HCT116 (cell line): ENCODE results near the gene ANKRD24. TPM values are rescaled to one million over a fixed set of nuclear protein-coding genes. Genes with fewer than 3 reads are reported as not detected.

Source experiments
- ATAC-seq: fragments of 200-7000 bp; cut with Tn5 transposase; 2 replicates; pipeline ENCODE4 v1.9.1; 2020; ENCODE audit warnings: mild to moderate bottlenecking, moderate library complexity
- BruUV-seq: library from RNA; stranded (reverse); fragments of 400-500 nt; replicated peaks from 2 replicates; lab custom pipeline; 2021; lab: Mats Ljungman, UMichigan
- CTCF ChIA-PET: fragments of 300-600 bp; sonication (Branson Sonifier 250); formaldehyde crosslinking; loops from one replicate; lab custom pipeline; 2021; ENCODE audit warnings: antibody characterized with exemption; lab: Charles Lee
- POLR2A ChIA-PET: fragments of 300-600, 350-600 bp; sonication (Branson Sonifier 250); formaldehyde crosslinking; loops from one replicate; lab custom pipeline; 2021; ENCODE audit warnings: antibody characterized with exemption; lab: Charles Lee
- RAD21 ChIA-PET, 2 experiments: fragments of 300-600 bp; sonication (Branson Sonifier 250); formaldehyde crosslinking; loops; one replicate each; lab custom pipeline; 2023; ENCODE audit warnings: low total read pairs in 2 of 2; ENCODE audit not compliant: uncharacterized antibody in 2 of 2, unreplicated experiment in 2 of 2, low non-redundant PET in 1 of 2; lab: Charles Lee
- DNase-seq: peaks from one replicate; pipeline ENCODE4 v3.0.0-alpha.2; 2010; ENCODE audit warnings: low read depth, low spot score
- H2AFZ ChIP-seq: fragments of 200-600 bp; shearing (Covaris generic), sonication (generic); 2 replicates; pipeline ENCODE4 v1.6.1; 2017; ENCODE audit warnings: low read depth, mixed run types, mixed read lengths, antibody characterized with exemption, low read length; ENCODE audit not compliant: poor library complexity, severe bottlenecking
- H3K27ac ChIP-seq: 2 replicates; pipeline ENCODE4 v1.5.1; 2012; ENCODE audit warnings: low read depth, low read length
- H3K27me3 ChIP-seq: fragments of 200-600 bp; sonication (generic); 2 replicates; pipeline ENCODE4 v1.6.1; 2016; ENCODE audit warnings: mixed run types, low read length, mixed read lengths; ENCODE audit not compliant: insufficient read depth
- H3K36me3 ChIP-seq, 2 experiments: fragments of 200-500 bp in 1 of 2; fragments of 200-600 bp in 1 of 2; sonication (Bioruptor generic) in 1 of 2; sonication (generic) in 1 of 2; 2 replicates each; pipeline versions ENCODE4 v1.5.1 to v1.6.1; 2014 to 2016; ENCODE audit warnings: low read length in 2 of 2, inconsistent platforms in 1 of 2, mixed read lengths in 1 of 2, mixed run types in 1 of 2; ENCODE audit not compliant: insufficient read depth in 2 of 2, control insufficient read depth in 1 of 2
- H3K4me1 ChIP-seq, 2 experiments: fragments of 200-600 bp in 1 of 2; sonication (generic) in 1 of 2; 2 replicates each; pipeline versions ENCODE4 v1.5.1 to v1.6.1; 2012 to 2017; ENCODE audit warnings: low read length in 2 of 2, inconsistent platforms in 1 of 2, mild to moderate bottlenecking in 1 of 2, mixed read lengths in 1 of 2, mixed run types in 1 of 2, moderate library complexity in 1 of 2; ENCODE audit not compliant: insufficient read depth in 2 of 2, control insufficient read depth in 1 of 2
- H3K4me2 ChIP-seq: fragments of 200-600 bp; sonication (generic); 2 replicates; pipeline ENCODE4 v1.6.1; 2017; ENCODE audit warnings: mixed run types, low read length, mixed read lengths
- H3K4me3 ChIP-seq, 2 experiments: fragments of 200-600 bp in 1 of 2; sonication (generic) in 1 of 2; replicated peaks in 1 of 2; 2 replicates each; pipeline ENCODE4 v1.5.1; 2011 to 2016; ENCODE audit warnings: low read length in 2 of 2, control low read depth in 1 of 2, low read depth in 1 of 2, mild to moderate bottlenecking in 1 of 2, mixed read lengths in 1 of 2, mixed run types in 1 of 2
- H3K79me2 ChIP-seq: fragments of 200-600 bp; sonication (generic); 2 replicates; pipeline ENCODE4 v1.6.1; 2017; ENCODE audit warnings: mild to moderate bottlenecking, mixed run types, low read length, moderate library complexity, mixed read lengths; ENCODE audit not compliant: insufficient read depth
- H3K9ac ChIP-seq: fragments of 200-600 bp; sonication (generic); 2 replicates; pipeline ENCODE4 v1.6.1; 2016; ENCODE audit warnings: low read length, mixed read lengths
- H3K9me2 ChIP-seq: fragments of 200-600 bp; sonication (generic), shearing (Covaris generic); 2 replicates; pipeline ENCODE4 v1.6.1; 2017; ENCODE audit warnings: mixed run types, mild to moderate bottlenecking, moderate library complexity; ENCODE audit not compliant: insufficient read depth
- H3K9me3 ChIP-seq, 2 experiments: fragments of 200-500 bp in 1 of 2; fragments of 200-600 bp in 1 of 2; sonication (Bioruptor generic) in 1 of 2; sonication (generic) in 1 of 2; 2 replicates each; pipeline ENCODE4 v1.6.1; 2014 to 2017; ENCODE audit warnings: low read length in 2 of 2, mixed read lengths in 2 of 2, inconsistent platforms in 1 of 2, low read depth in 1 of 2, mild to moderate bottlenecking in 1 of 2, mixed run types in 1 of 2, moderate library complexity in 1 of 2; ENCODE audit not compliant: control insufficient read depth in 1 of 2, insufficient read depth in 1 of 2
- H4K20me1 ChIP-seq: fragments of 200-600 bp; sonication (generic), shearing (Covaris generic); 2 replicates; pipeline ENCODE4 v1.6.1; 2017; ENCODE audit warnings: mixed run types, mild to moderate bottlenecking, moderate library complexity; ENCODE audit not compliant: insufficient read depth
- CBX3 ChIP-seq: IDR thresholded peaks from 2 replicates; pipeline ENCODE4 v1.6.1; 2012; ENCODE audit warnings: low read depth
- CEBPB ChIP-seq: IDR thresholded peaks from 2 replicates; pipeline ENCODE4 v1.6.1; 2012; ENCODE audit warnings: low read depth
- EGR1 ChIP-seq: IDR thresholded peaks from 2 replicates; pipeline ENCODE4 v1.6.1; 2012; ENCODE audit warnings: low read depth
- ELF1 ChIP-seq: IDR thresholded peaks from 2 replicates; pipeline ENCODE4 v1.6.1; 2012; ENCODE audit warnings: low read depth, borderline replicate concordance
- EZH2 ChIP-seq: fragments of 200-600 bp; sonication (generic); IDR thresholded peaks from 2 replicates; pipeline ENCODE4 v1.6.1; 2017; ENCODE audit warnings: antibody characterized with exemption, mixed run types
- FOSL1 ChIP-seq: IDR thresholded peaks from 2 replicates; pipeline ENCODE4 v1.6.1; 2012; ENCODE audit warnings: low read depth
- JUND ChIP-seq: IDR thresholded peaks from 2 replicates; pipeline ENCODE4 v1.6.1; 2012
- POLR2A ChIP-seq: IDR thresholded peaks from 2 replicates; pipeline ENCODE4 v1.7.0; 2011; ENCODE audit warnings: borderline replicate concordance; ENCODE audit not compliant: insufficient read depth, insufficient read length; ENCODE audit errors: extremely low read depth
- POLR2AphosphoS5 ChIP-seq: IDR thresholded peaks from 2 replicates; pipeline ENCODE4 v1.6.1; 2011; ENCODE audit warnings: mild to moderate bottlenecking, low read depth, low read length, moderate library complexity
- RAD21 ChIP-seq: IDR thresholded peaks from 2 replicates; pipeline ENCODE4 v1.6.1; 2012; ENCODE audit warnings: low read depth, mild to moderate bottlenecking
- SIN3A ChIP-seq: IDR thresholded peaks from 2 replicates; pipeline ENCODE4 v1.6.1; 2012; ENCODE audit warnings: low read depth
- SP1 ChIP-seq: IDR thresholded peaks from 2 replicates; pipeline ENCODE4 v1.6.1; 2012; ENCODE audit warnings: low read depth
- SRF ChIP-seq: IDR thresholded peaks from 2 replicates; pipeline ENCODE4 v1.6.1; 2012; ENCODE audit warnings: low read depth
- TCF7L2 ChIP-seq: IDR thresholded peaks from 2 replicates; pipeline ENCODE4 v1.7.0; 2011; ENCODE audit warnings: borderline replicate concordance, inconsistent platforms; ENCODE audit not compliant: insufficient read depth, insufficient read length; ENCODE audit errors: extremely low read depth
- YY1 ChIP-seq: IDR thresholded peaks from 2 replicates; pipeline ENCODE4 v1.6.1; 2011; ENCODE audit warnings: low read length, low read depth, moderate library complexity, mild to moderate bottlenecking; ENCODE audit not compliant: insufficient replicate concordance; ENCODE audit errors: extremely low read depth
- ZFX ChIP-seq: fragments of 450-650 bp; IDR thresholded peaks from 2 replicates; pipeline ENCODE4 v1.6.1; 2017
- intact Hi-C: fragments of 100-400 bp; cut with micrococcal nuclease; formaldehyde crosslinking; loops from 2 replicates; pipeline ENCODE4 v1.10.0; 2022
- total RNA-seq: library from RNA; stranded (reverse); gene quantifications from one replicate; pipeline ENCODE4 v1.2.1, GENCODE V29; 2021; ENCODE audit not compliant: unreplicated experiment
- TF ChIP-seq, protein P1 (sequence below): IDR thresholded peaks from 2 replicates; pipeline ENCODE4 v1.6.1; 2011; ENCODE audit warnings: mild to moderate bottlenecking, low read length, moderate library complexity; ENCODE audit not compliant: insufficient replicate concordance; ENCODE audit errors: extremely low read depth
- TF ChIP-seq, protein P2 (sequence below): IDR thresholded peaks from 2 replicates; pipeline ENCODE4 v1.6.1; 2012
- TF ChIP-seq, protein P3 (sequence below), 3 experiments: fragments of 200-600 bp in 1 of 3; sonication (generic) in 1 of 3; IDR thresholded peaks in 2 of 3; conservative IDR thresholded peaks in 1 of 3; 2 replicates each; pipeline ENCODE4 v1.5.1; 2012 to 2017; ENCODE audit warnings: low read depth in 2 of 3, low read length in 2 of 3, antibody characterized with exemption in 1 of 3, borderline replicate concordance in 1 of 3, control low read depth in 1 of 3, mild to moderate bottlenecking in 1 of 3, mixed read lengths in 1 of 3, mixed run types in 1 of 3, moderate library complexity in 1 of 3; ENCODE audit not compliant: insufficient read depth in 1 of 3
- TF ChIP-seq, protein P4 (sequence below): IDR thresholded peaks from 2 replicates; pipeline ENCODE4 v1.6.1; 2012; ENCODE audit warnings: low read depth

The ANKRD24 gene
- total RNA-seq, 1 experiment from 2014 or later: 1.7 TPM

DNA sequence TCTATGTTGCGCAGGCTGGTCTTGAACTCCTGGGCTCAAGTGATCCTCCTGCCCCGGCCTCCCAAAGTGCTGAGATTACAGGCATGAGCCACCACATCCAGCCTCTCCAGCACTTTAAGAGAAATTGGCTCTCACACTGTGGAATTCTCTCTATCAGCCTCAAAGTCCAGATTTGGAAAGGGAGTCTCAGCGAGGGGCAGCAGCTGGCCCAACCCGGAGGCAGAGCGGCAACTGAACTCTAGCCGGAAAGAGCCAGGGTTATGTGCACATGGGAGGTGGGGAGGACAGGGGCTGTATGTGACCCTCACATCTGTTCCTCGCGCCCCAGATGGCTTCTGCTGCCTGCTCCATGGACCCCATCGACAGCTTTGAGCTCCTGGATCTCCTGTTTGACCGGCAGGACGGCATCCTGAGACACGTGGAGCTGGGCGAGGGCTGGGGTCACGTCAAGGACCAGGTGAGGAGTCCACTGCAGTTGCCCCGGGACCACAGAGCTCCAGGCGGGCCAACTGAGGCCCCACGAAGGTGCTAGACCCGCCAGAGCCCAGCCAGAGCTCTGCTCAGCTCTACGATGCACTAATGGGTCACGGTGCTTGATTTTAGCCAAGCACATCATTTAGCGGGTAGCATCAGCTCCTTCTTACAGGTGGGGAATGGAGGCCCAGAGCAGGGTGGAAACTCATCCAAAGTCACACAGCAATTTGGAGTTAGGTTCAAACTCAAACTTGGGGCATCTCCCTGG is 27.7 kb upstream of the ANKRD24 start:
- Histone ChIP-seq H3K36me3 (no peaks in the 10 kb centered on the region), H2AFZ (no peak overlapping the region), H3K9me2 (no peaks in the 10 kb centered on the region), H3K27me3 (no peaks in the 10 kb centered on the region), H3K9me3 (no peaks in the 10 kb centered on the region), H3K79me2 (no peaks in the 10 kb centered on the region), H3K4me1 (peaks cover 0 to 13% of the 10 kb centered on the region in 2 experiments; a peak in 2 of 4 replicates), H3K4me3 (no peak overlapping the region), H4K20me1 (no peaks in the 10 kb centered on the region), H3K4me2 (no peak overlapping the region), H3K9ac (no peak overlapping the region), H3K27ac (no peak overlapping the region)
- CTCF ChIA-PET: interaction anchor here (3.6 kb wide), 1 partner anchor 15 kb away, joined by 13 read pairs; no protein-coding TSS in a partner anchor
- POLR2A ChIA-PET: interaction anchor here (0.5 to 0.9 kb wide), 2 partner anchors 11 to 25 kb away, joined by 3 to 5 read pairs; no protein-coding TSS in a partner anchor
- TF ChIP-seq EGR1: no peak
- no peak for TF ChIP-seq YY1
- TF ChIP-seq, protein P1, sequence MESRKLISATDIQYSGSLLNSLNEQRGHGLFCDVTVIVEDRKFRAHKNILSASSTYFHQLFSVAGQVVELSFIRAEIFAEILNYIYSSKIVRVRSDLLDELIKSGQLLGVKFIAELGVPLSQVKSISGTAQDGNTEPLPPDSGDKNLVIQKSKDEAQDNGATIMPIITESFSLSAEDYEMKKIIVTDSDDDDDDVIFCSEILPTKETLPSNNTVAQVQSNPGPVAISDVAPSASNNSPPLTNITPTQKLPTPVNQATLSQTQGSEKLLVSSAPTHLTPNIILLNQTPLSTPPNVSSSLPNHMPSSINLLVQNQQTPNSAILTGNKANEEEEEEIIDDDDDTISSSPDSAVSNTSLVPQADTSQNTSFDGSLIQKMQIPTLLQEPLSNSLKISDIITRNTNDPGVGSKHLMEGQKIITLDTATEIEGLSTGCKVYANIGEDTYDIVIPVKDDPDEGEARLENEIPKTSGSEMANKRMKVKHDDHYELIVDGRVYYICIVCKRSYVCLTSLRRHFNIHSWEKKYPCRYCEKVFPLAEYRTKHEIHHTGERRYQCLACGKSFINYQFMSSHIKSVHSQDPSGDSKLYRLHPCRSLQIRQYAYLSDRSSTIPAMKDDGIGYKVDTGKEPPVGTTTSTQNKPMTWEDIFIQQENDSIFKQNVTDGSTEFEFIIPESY: no peak
- no peak for TF ChIP-seq SP1
- TF ChIP-seq CEBPB: no peak
- TF ChIP-seq, protein P2, sequence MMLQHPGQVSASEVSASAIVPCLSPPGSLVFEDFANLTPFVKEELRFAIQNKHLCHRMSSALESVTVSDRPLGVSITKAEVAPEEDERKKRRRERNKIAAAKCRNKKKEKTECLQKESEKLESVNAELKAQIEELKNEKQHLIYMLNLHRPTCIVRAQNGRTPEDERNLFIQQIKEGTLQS: no peak
- no peak for TF ChIP-seq POLR2AphosphoS5
- TF ChIP-seq CBX3: no peak
- TF ChIP-seq, protein P3, sequence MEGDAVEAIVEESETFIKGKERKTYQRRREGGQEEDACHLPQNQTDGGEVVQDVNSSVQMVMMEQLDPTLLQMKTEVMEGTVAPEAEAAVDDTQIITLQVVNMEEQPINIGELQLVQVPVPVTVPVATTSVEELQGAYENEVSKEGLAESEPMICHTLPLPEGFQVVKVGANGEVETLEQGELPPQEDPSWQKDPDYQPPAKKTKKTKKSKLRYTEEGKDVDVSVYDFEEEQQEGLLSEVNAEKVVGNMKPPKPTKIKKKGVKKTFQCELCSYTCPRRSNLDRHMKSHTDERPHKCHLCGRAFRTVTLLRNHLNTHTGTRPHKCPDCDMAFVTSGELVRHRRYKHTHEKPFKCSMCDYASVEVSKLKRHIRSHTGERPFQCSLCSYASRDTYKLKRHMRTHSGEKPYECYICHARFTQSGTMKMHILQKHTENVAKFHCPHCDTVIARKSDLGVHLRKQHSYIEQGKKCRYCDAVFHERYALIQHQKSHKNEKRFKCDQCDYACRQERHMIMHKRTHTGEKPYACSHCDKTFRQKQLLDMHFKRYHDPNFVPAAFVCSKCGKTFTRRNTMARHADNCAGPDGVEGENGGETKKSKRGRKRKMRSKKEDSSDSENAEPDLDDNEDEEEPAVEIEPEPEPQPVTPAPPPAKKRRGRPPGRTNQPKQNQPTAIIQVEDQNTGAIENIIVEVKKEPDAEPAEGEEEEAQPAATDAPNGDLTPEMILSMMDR (IDR thresholded peaks at IDR 0.05 in 2 of 3, conservative IDR thresholded peaks at IDR 0.05 in 1 of 3; ENCODE audit: borderline replicate concordance in 1 of 3, insufficient read depth in 1 of 3, low read depth in 2 of 3, low read length in 2 of 3): no peak
- no peak for TF ChIP-seq FOSL1
- TF ChIP-seq ZFX: no peak
- TF ChIP-seq SRF: no peak
- no peak for TF ChIP-seq RAD21
- TF ChIP-seq EZH2: no peak
- TF ChIP-seq JUND: no peak
- TF ChIP-seq, protein P4, sequence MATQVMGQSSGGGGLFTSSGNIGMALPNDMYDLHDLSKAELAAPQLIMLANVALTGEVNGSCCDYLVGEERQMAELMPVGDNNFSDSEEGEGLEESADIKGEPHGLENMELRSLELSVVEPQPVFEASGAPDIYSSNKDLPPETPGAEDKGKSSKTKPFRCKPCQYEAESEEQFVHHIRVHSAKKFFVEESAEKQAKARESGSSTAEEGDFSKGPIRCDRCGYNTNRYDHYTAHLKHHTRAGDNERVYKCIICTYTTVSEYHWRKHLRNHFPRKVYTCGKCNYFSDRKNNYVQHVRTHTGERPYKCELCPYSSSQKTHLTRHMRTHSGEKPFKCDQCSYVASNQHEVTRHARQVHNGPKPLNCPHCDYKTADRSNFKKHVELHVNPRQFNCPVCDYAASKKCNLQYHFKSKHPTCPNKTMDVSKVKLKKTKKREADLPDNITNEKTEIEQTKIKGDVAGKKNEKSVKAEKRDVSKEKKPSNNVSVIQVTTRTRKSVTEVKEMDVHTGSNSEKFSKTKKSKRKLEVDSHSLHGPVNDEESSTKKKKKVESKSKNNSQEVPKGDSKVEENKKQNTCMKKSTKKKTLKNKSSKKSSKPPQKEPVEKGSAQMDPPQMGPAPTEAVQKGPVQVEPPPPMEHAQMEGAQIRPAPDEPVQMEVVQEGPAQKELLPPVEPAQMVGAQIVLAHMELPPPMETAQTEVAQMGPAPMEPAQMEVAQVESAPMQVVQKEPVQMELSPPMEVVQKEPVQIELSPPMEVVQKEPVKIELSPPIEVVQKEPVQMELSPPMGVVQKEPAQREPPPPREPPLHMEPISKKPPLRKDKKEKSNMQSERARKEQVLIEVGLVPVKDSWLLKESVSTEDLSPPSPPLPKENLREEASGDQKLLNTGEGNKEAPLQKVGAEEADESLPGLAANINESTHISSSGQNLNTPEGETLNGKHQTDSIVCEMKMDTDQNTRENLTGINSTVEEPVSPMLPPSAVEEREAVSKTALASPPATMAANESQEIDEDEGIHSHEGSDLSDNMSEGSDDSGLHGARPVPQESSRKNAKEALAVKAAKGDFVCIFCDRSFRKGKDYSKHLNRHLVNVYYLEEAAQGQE: no peak
- TF ChIP-seq TCF7L2: no peak
- TF ChIP-seq SIN3A: no peak
- no peak for TF ChIP-seq ELF1
- TF ChIP-seq POLR2A: no peak
- intact Hi-C loops: no loop called here
- ATAC-seq: no peak
- RAD21 ChIA-PET: no interaction called here
- no peak for DNase-seq
- BruUV-seq: no TSS peak
